ENCODE results near the gene PC.

DNA sequence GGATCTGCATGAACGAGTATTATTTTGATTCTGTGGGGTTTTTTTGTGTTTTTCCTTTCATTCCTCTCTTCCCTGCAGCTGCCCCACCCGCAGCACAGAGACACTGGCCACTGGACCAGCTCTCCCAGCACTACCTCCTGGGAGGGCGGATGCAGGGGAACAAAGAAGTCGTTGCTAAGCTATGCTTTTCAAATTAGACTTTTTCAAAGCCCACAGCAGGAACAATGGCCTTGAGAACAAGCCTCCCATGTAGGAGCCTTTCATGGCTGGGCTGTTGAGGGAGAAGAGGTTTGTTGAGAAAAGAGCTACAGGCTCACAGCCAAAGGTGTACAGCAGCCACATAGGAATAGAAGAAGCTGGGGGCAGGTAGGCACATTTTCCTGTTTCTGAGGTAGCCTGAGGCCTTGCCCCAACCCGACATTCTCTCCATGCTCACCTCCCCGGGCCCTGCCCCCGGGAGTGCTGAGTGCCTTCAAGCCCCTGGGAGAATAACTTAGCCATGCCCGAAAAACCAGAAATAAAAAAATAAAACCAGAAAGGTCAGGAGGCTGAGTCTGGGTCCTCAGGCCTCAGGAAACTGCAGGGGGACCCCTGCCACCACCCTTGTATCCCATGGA, 44.2 kb upstream of the PC start:
- TF ChIP-seq, protein P1, sequence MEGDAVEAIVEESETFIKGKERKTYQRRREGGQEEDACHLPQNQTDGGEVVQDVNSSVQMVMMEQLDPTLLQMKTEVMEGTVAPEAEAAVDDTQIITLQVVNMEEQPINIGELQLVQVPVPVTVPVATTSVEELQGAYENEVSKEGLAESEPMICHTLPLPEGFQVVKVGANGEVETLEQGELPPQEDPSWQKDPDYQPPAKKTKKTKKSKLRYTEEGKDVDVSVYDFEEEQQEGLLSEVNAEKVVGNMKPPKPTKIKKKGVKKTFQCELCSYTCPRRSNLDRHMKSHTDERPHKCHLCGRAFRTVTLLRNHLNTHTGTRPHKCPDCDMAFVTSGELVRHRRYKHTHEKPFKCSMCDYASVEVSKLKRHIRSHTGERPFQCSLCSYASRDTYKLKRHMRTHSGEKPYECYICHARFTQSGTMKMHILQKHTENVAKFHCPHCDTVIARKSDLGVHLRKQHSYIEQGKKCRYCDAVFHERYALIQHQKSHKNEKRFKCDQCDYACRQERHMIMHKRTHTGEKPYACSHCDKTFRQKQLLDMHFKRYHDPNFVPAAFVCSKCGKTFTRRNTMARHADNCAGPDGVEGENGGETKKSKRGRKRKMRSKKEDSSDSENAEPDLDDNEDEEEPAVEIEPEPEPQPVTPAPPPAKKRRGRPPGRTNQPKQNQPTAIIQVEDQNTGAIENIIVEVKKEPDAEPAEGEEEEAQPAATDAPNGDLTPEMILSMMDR (conservative IDR thresholded peaks at IDR 0.05; ENCODE audit: low read depth, low read length): no peak
- TF ChIP-seq EZH2 (IDR thresholded peaks at IDR 0.05; ENCODE audit: borderline replicate concordance, low read depth, low read length, poor library complexity, severe bottlenecking): no peak

All from A673 (cell line).